H1 (cell line): ENCODE data around the gene DDX42. TPM values are rescaled to one million over a fixed set of nuclear protein-coding genes. Genes with fewer than 3 reads are reported as not detected.

Experiments used
- CTCF ChIA-PET: fragments of 300-600 bp; sonication (Branson Sonifier 250); formaldehyde crosslinking; loops from one replicate; lab custom pipeline; 2021; ENCODE audit not compliant: partially characterized antibody; lab: Charles Lee
- POLR2A ChIA-PET: fragments of 300-600 bp; sonication (Branson Sonifier 250); formaldehyde crosslinking; loops from one replicate; lab custom pipeline; 2021; ENCODE audit warnings: inconsistent platforms; ENCODE audit not compliant: partially characterized antibody; lab: Charles Lee
- DNase-seq, 2 experiments: peaks; one replicate each; pipeline versions ENCODE4 v3.0.0 to v3.0.0-alpha.2; 2010 to 2022; ENCODE audit warnings: low spot score in 2 of 2, low read depth in 1 of 2, mixed read lengths in 1 of 2
- FAIRE-seq: peaks from 2 replicates; lab custom pipeline; 2011; peaks lifted over from hg19 to GRCh38; lab: Jason Lieb, UNC
- H2AFZ ChIP-seq: 2 replicates; pipeline ENCODE4 v1.8.1; 2012; ENCODE audit warnings: low read length, inconsistent platforms
- H2AK5ac ChIP-seq: 2 replicates; pipeline ENCODE4 v1.6.1; 2013; ENCODE audit warnings: low read depth, low read length
- H2BK120ac ChIP-seq: replicated peaks from 2 replicates; pipeline ENCODE3; 2013; ENCODE audit warnings: low read depth, low read length, inconsistent platforms
- H2BK12ac ChIP-seq: 2 replicates; pipeline ENCODE4 v1.6.1; 2013; ENCODE audit warnings: low read depth, low read length
- H2BK15ac ChIP-seq: 2 replicates; pipeline ENCODE4 v1.6.1; 2013; ENCODE audit warnings: low read length
- H2BK20ac ChIP-seq: 2 replicates; pipeline ENCODE4 v1.6.1; 2013; ENCODE audit warnings: low read length
- H2BK5ac ChIP-seq: 2 replicates; pipeline ENCODE4 v1.6.1; 2013; ENCODE audit warnings: low read depth, low read length
- H3K14ac ChIP-seq: 2 replicates; pipeline ENCODE4 v1.6.1; 2013; ENCODE audit warnings: inconsistent platforms; ENCODE audit not compliant: insufficient read length
- H3K18ac ChIP-seq: 2 replicates; pipeline ENCODE4 v1.6.1; 2013; ENCODE audit warnings: low read length; ENCODE audit errors: extremely low read depth
- H3K23ac ChIP-seq: 2 replicates; pipeline ENCODE4 v1.6.1; 2013; ENCODE audit warnings: inconsistent platforms; ENCODE audit not compliant: insufficient read length
- H3K23me2 ChIP-seq: 2 replicates; pipeline ENCODE4 v1.6.1; 2013; ENCODE audit warnings: low read depth, low read length
- H3K27ac ChIP-seq: 2 replicates; pipeline ENCODE4 v1.6.1; 2011; ENCODE audit warnings: low read depth, low read length, inconsistent platforms
- H3K27me3 ChIP-seq, 4 experiments: replicated peaks in 1 of 4; 1 replicate in 1 of 4; 2 replicates in 3 of 4; pipeline versions ENCODE4 v1.6.1 to v1.8.1; 2011 to 2013; ENCODE audit warnings: low read length in 3 of 4, mild to moderate bottlenecking in 3 of 4, inconsistent platforms in 2 of 4, mixed read lengths in 2 of 4, moderate library complexity in 1 of 4; ENCODE audit not compliant: control insufficient read depth in 3 of 4, insufficient read depth in 3 of 4; ENCODE audit errors: extremely low read depth in 1 of 4
- H3K36me3 ChIP-seq, 4 experiments: 2 replicates each; pipeline versions ENCODE4 v1.6.1 to v1.8.1; 2011 to 2013; ENCODE audit warnings: mild to moderate bottlenecking in 4 of 4, low read length in 3 of 4, moderate library complexity in 2 of 4, control low read depth in 1 of 4, inconsistent platforms in 1 of 4; ENCODE audit not compliant: insufficient read depth in 4 of 4, control insufficient read depth in 2 of 4
- H3K4ac ChIP-seq: replicated peaks from 2 replicates; pipeline ENCODE3; 2013; ENCODE audit warnings: low read length, low read depth, mixed read lengths, inconsistent platforms; ENCODE audit not compliant: insufficient read length
- H3K4me1 ChIP-seq, 4 experiments: replicated peaks in 1 of 4; 1 replicate in 1 of 4; 2 replicates in 3 of 4; pipeline versions ENCODE4 v1.6.1 to v1.8.1; 2011 to 2013; ENCODE audit warnings: low read length in 3 of 4, inconsistent platforms in 2 of 4, mixed read lengths in 1 of 4; ENCODE audit not compliant: insufficient read depth in 4 of 4, control insufficient read depth in 3 of 4
- H3K4me2 ChIP-seq, 2 experiments: 2 replicates each; pipeline versions ENCODE4 v1.6.1 to v1.8.1; 2011 to 2013; ENCODE audit warnings: low read depth in 2 of 2, low read length in 2 of 2, control low read depth in 1 of 2, inconsistent platforms in 1 of 2, mild to moderate bottlenecking in 1 of 2; ENCODE audit not compliant: insufficient read depth in 1 of 2
- H3K4me3 ChIP-seq, 4 experiments: fragments of 200-600, 300-600 bp in 1 of 4; sonication (generic), shearing (Covaris generic), sonication (Bioruptor Twin) in 1 of 4; 2 replicates each; pipeline versions ENCODE4 v1.5.1 to v1.8.1; 2011 to 2016; ENCODE audit warnings: low read length in 4 of 4, low read depth in 3 of 4, control low read depth in 2 of 4, inconsistent platforms in 2 of 4, mild to moderate bottlenecking in 2 of 4, mixed read lengths in 1 of 4, moderate library complexity in 1 of 4; ENCODE audit not compliant: insufficient read depth in 2 of 4; ENCODE audit errors: extremely low read depth in 1 of 4
- H3K56ac ChIP-seq: replicated peaks from 2 replicates; pipeline ENCODE3; 2013; ENCODE audit warnings: low read depth, mild to moderate bottlenecking, mixed read lengths, low read length, inconsistent platforms; ENCODE audit not compliant: insufficient read length
- H3K79me1 ChIP-seq: 2 replicates; pipeline ENCODE4 v1.6.1; 2013; ENCODE audit warnings: low read depth, low read length, control low read depth
- H3K79me2 ChIP-seq, 2 experiments: 2 replicates each; pipeline versions ENCODE4 v1.6.1 to v1.8.1; 2012 to 2013; ENCODE audit warnings: low read length in 2 of 2, mild to moderate bottlenecking in 2 of 2, inconsistent platforms in 1 of 2; ENCODE audit not compliant: insufficient read depth in 2 of 2, control insufficient read depth in 1 of 2
- H3K9ac ChIP-seq, 4 experiments: replicated peaks in 1 of 4; 1 replicate in 1 of 4; 2 replicates in 3 of 4; pipeline versions ENCODE4 v1.6.1 to v1.8.1; 2011 to 2013; ENCODE audit warnings: low read depth in 3 of 4, low read length in 3 of 4, control low read depth in 2 of 4, mild to moderate bottlenecking in 2 of 4, moderate library complexity in 2 of 4, inconsistent platforms in 1 of 4; ENCODE audit errors: extremely low read depth in 1 of 4
- H3K9me3 ChIP-seq, 2 experiments: 2 replicates each; pipeline versions ENCODE4 v1.6.1 to v1.8.1; 2012 to 2013; ENCODE audit warnings: mild to moderate bottlenecking in 2 of 2, moderate library complexity in 2 of 2, control low read depth in 1 of 2, inconsistent platforms in 1 of 2, low read depth in 1 of 2, low read length in 1 of 2, mixed read lengths in 1 of 2; ENCODE audit not compliant: insufficient read depth in 2 of 2
- H4K20me1 ChIP-seq, 2 experiments: replicated peaks in 1 of 2; 2 replicates each; pipeline versions ENCODE3 to v1.8.1; 2011 to 2013; ENCODE audit warnings: inconsistent platforms in 2 of 2, low read length in 2 of 2, mild to moderate bottlenecking in 1 of 2; ENCODE audit not compliant: insufficient read depth in 2 of 2, control insufficient read depth in 1 of 2
- H4K5ac ChIP-seq: 2 replicates; pipeline ENCODE4 v1.6.1; 2013; ENCODE audit warnings: low read length, low read depth, mixed read lengths, inconsistent platforms; ENCODE audit not compliant: insufficient read length
- H4K8ac ChIP-seq: 2 replicates; pipeline ENCODE4 v1.8.0; 2013; ENCODE audit warnings: mild to moderate bottlenecking, moderate library complexity, low read length, inconsistent platforms; ENCODE audit not compliant: insufficient read depth; ENCODE audit errors: extremely low read depth
- H4K91ac ChIP-seq: replicated peaks from 2 replicates; pipeline ENCODE3; 2013; ENCODE audit warnings: low read length, mixed read lengths, inconsistent platforms; ENCODE audit not compliant: insufficient read length
- CBX8 ChIP-seq: fragments of 300-800, 300-1000 bp; sonication (generic); IDR thresholded peaks from 2 replicates; pipeline ENCODE4 v1.7.1; 2016; ENCODE audit warnings: low read depth, low read length, borderline replicate concordance
- CHD2 ChIP-seq: IDR thresholded peaks from 2 replicates; pipeline ENCODE4 v1.6.1; 2012; ENCODE audit warnings: low read length, improper control_type of control experiment
- CTBP2 ChIP-seq: IDR thresholded peaks from 2 replicates; pipeline ENCODE4 v1.7.0; 2011; ENCODE audit warnings: borderline replicate concordance, mild to moderate bottlenecking, moderate library complexity, mixed read lengths, low read length; ENCODE audit not compliant: insufficient read depth, insufficient read length
- FOSL1 ChIP-seq: IDR thresholded peaks from 2 replicates; pipeline ENCODE4 v1.6.1; 2011; ENCODE audit warnings: mild to moderate bottlenecking, low read depth, low read length, moderate library complexity; ENCODE audit not compliant: insufficient read depth
- JUN ChIP-seq: IDR thresholded peaks from 2 replicates; pipeline ENCODE4 v1.6.1; 2011; ENCODE audit warnings: low read depth, mild to moderate bottlenecking, improper control_type of control experiment, low read length
- NANOG ChIP-seq: IDR thresholded peaks from 2 replicates; pipeline ENCODE4 v1.6.1; 2011; ENCODE audit warnings: low read length, low read depth, mild to moderate bottlenecking, inconsistent platforms; ENCODE audit not compliant: insufficient read depth, poor library complexity, severe bottlenecking
- RNF2 ChIP-seq: fragments of 200-900, 300-1000 bp; sonication (generic); IDR thresholded peaks from 2 replicates; pipeline ENCODE4 v1.7.1; 2016; ENCODE audit warnings: borderline replicate concordance, low read depth, mild to moderate bottlenecking, antibody characterized with exemption, low read length; ENCODE audit not compliant: poor library complexity, severe bottlenecking; ENCODE audit errors: missing control alignments
- SP2 ChIP-seq: IDR thresholded peaks from 2 replicates; pipeline ENCODE4 v1.6.1; 2012; ENCODE audit warnings: mild to moderate bottlenecking, low read length, inconsistent platforms
- SUZ12 ChIP-seq: fragments of 200-600 bp; sonication (generic); IDR thresholded peaks from 2 replicates; pipeline ENCODE4 v1.6.1; 2012; ENCODE audit warnings: mild to moderate bottlenecking, inconsistent platforms, low read length, moderate library complexity, mixed read lengths
- TAF7 ChIP-seq: optimal IDR thresholded peaks from 2 replicates; pipeline ENCODE3; 2011; ENCODE audit warnings: low read depth, mild to moderate bottlenecking, inconsistent platforms, low read length, moderate library complexity, borderline replicate concordance
- TCF12 ChIP-seq: IDR thresholded peaks from 2 replicates; pipeline ENCODE4 v1.6.1; 2011; ENCODE audit warnings: low read depth, mild to moderate bottlenecking, low read length
- YY1 ChIP-seq: IDR thresholded peaks from 2 replicates; pipeline ENCODE4 v1.6.1; 2011; ENCODE audit warnings: low read depth, mild to moderate bottlenecking, low read length
- WGBS, 2 experiments: shearing (Covaris generic) in 1 of 2; methylation state at CpG; one replicate each; pipeline versions ENCODE4 v1.1.6 to v1.1.7; 2013 to 2015; ENCODE audit warnings: low lambda C conversion rate in 2 of 2, mixed read lengths in 2 of 2, inconsistent platforms in 1 of 2, low coverage in 1 of 2, missing lambda C conversion rate in 1 of 2; ENCODE audit not compliant: insufficient replicate concordance in 2 of 2, insufficient coverage in 1 of 2, insufficient read length in 1 of 2; ENCODE audit errors: extremely low coverage in 1 of 2, missing lambda C conversion rate in 1 of 2; 5-methylcytosine and 5-hydroxymethylcytosine counted together
- polyA plus RNA-seq, 7 experiments: library from polyadenylated mRNA; depleted of rRNA in 3 of 7; stranded (reverse) in 5 of 7; unstranded in 2 of 7; fragments of >200 nt in 5 of 7; fragments of 200-250 nt in 2 of 7; gene quantifications; 1 replicate in 5 of 7; 2 replicates in 1 of 7; 4 replicates in 1 of 7; pipeline versions ENCODE4 v1.2.1 to v1.2.3, GENCODE V29; 2011 to 2013; ENCODE audit warnings: missing spikeins in 2 of 7, mixed read lengths in 2 of 7
- total RNA-seq: library from RNA; stranded (reverse); fragmentation: NEBNext Ultra II Directional; extraction: Animal tissue kit (Norgen Biotek cat#: 25700); gene quantifications from 2 replicates; pipeline ENCODE4 v1.2.1, GENCODE V29; 2021

The DDX42 gene
- total and polyA plus RNA-seq, 2 of the 8 experiments (the other 6 are each of a cell fraction or from before 2014, with no cell fraction given): 40.6 to 114 TPM

DNA sequence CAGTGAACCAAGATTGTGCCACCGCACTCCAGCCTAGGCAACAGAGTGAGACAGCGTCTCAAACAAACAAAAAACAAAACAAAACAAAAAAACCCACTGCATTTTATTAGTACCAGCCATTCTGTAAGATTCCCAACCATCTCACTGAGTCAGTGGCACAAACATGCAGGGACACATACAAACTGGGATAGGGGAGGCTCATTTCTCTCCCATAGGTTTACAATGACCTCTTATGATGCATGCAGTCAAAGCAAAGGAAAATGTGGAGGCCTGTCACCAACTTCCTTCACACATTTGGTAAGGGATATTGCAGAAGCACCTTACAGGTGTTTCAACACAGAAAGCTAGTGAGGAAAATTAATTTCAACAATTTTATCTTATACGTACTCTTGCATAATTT lies 19.9 kb upstream of the DDX42 start:
- CTCF ChIA-PET: interaction anchor here (1.3 kb wide), 1 partner anchor 41 kb away, joined by 3 read pairs; no protein-coding TSS in a partner anchor
- H3K14ac ChIP-seq: no peak overlapping the region
- no peak for TF ChIP-seq RNF2
- TF ChIP-seq CTBP2: no peak
- no peak for TF ChIP-seq SUZ12
- no peak for TF ChIP-seq CBX8
- no peak for TF ChIP-seq JUN
- no peak for TF ChIP-seq FOSL1
- TF ChIP-seq CHD2: no peak
- no peak for TF ChIP-seq TCF12
- TF ChIP-seq YY1: no peak
- TF ChIP-seq SP2: no peak
- no peak for TF ChIP-seq TAF7
- no peak for TF ChIP-seq NANOG

More for the DNA sequence above, 19.9 kb upstream of the DDX42 start:
- Histone ChIP-seq H2BK20ac (no peak overlapping the region), H3K9me3 (no peaks in the 10 kb centered on the region), H3K23me2 (no peaks in the 10 kb centered on the region), H3K9ac (no peak overlapping the region), H3K4ac (no peak overlapping the region), H2BK12ac (no peak overlapping the region), H3K79me1 (no peaks in the 10 kb centered on the region), H4K5ac (no peak overlapping the region), H3K36me3 (peaks cover 18 to 82% (median 47%) of the 10 kb centered on the region in 4 experiments), H3K4me1 (no peaks in the 10 kb centered on the region), H2BK120ac (no peak overlapping the region), H3K27me3 (no peaks in the 10 kb centered on the region), H4K20me1 (no peaks in the 10 kb centered on the region), H3K27ac (no peak overlapping the region), H2AFZ (no peak overlapping the region), H3K23ac (no peak overlapping the region), H4K8ac (no peak overlapping the region), H2BK5ac (no peak overlapping the region), H2AK5ac (no peak overlapping the region), H3K56ac (no peak overlapping the region), H2BK15ac (no peak overlapping the region), H3K79me2 (no peaks in the 10 kb centered on the region), H3K4me2 (no peak overlapping the region), H3K4me3 (no peak overlapping the region), H3K18ac (no peak overlapping the region), H4K91ac (no peak overlapping the region)
- POLR2A ChIA-PET: interaction anchor here (1.0 to 3.2 kb wide), 3 partner anchors 18 to 74 kb away, joined by 3 to 8 read pairs (median 5); partner anchors contain the start of genes CCDC47, DDX42 and FTSJ3
- 89% methylated on average over 3 of the region's 3 CpGs; no CpG with 5 or more reads in 1 of the 2 experiments for WGBS, 2 experiments
- FAIRE-seq: no peak
- no peak for DNase-seq
